ENCODE data around the gene TSPAN7. TPM values are rescaled to one million over a fixed set of nuclear protein-coding genes. Genes with fewer than 3 reads are reported as not detected.

TSPAN7 gene
- total and polyA plus RNA-seq, 2 of the 4 experiments (the other 2 are of a cell fraction): not detected

DNA sequence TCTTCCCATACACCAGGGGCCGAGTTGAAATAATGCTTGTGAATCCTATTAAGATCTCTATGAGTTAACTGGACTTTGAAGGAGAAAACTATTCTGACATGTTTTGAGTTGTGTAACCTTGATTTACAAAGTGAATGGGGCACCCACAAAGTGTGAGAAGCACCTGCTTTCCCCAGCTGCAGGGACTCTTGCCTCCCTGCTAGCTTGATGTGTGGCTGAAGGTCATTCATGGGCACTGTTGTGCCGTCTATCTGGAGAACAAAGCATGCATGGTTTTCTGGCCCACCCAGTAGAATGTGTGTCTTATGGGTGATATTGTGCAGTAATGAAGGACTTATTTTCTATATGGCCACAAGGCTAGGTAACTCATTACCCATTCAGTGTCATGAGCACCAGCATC lies 53.1 kb downstream of the TSPAN7 start:
- Histone ChIP-seq H3K4ac (ENCODE audit: low read depth, low read length) (no peak overlapping the region), H3K9me3 (ENCODE audit: control insufficient read depth, insufficient read depth, low read length) (no peaks in the 10 kb centered on the region), H3K4me3 (ENCODE audit: insufficient read depth, low read depth, low read length) (no peak overlapping the region), H2AK5ac (ENCODE audit: low read depth, low read length) (no peak overlapping the region), H2BK5ac (ENCODE audit: low read depth, low read length, poor library complexity, severe bottlenecking) (no peak overlapping the region), H3K23ac (ENCODE audit: low read depth, low read length) (no peak overlapping the region), H3K18ac (ENCODE audit: low read depth, low read length) (no peak overlapping the region), H3K14ac (replicated peaks; ENCODE audit: low read depth, low read length) (no peak overlapping the region), H2BK20ac (ENCODE audit: low read depth, low read length) (no peak overlapping the region), H3K27me3 (ENCODE audit: control insufficient read depth, insufficient read depth, low read length) (peaks cover 5% of the 10 kb centered on the region), H3K36me3 (ENCODE audit: control insufficient read depth, insufficient read depth, low read length) (no peaks in the 10 kb centered on the region), H2AFZ (replicated peaks; ENCODE audit: low read length, poor library complexity) (no peak overlapping the region), H2AK9ac (replicated peaks; ENCODE audit: low read depth, low read length, poor library complexity) (no peak overlapping the region), H4K8ac (ENCODE audit: low read depth in 2 of 2, low read length in 2 of 2) (no peak overlapping the region), H3K27ac (ENCODE audit: insufficient read depth, low read length) (no peak overlapping the region), H3K9ac (ENCODE audit: low read depth, low read length) (no peak overlapping the region), H3K4me1 (ENCODE audit: control insufficient read depth, insufficient read depth, low read length) (no peaks in the 10 kb centered on the region), H4K5ac (ENCODE audit: low read depth, low read length) (no peak overlapping the region), H4K91ac (ENCODE audit: insufficient read depth, low read depth, low read length) (no peak overlapping the region), H3K9me1 (ENCODE audit: insufficient read depth, low read length) (no peaks in the 10 kb centered on the region), H3K56ac (ENCODE audit: extremely low read depth, insufficient read depth, low read length) (no peak overlapping the region), H3K4me2 (ENCODE audit: low read depth, low read length) (no peak overlapping the region), H4K20me1 (ENCODE audit: insufficient read depth, low read length) (no peaks in the 10 kb centered on the region), H3K79me1 (ENCODE audit: low read depth in 1 of 2, low read length in 2 of 2) (no peaks in the 10 kb centered on the region), H2BK15ac (ENCODE audit: low read depth, low read length) (no peak overlapping the region), H2BK120ac (ENCODE audit: low read depth, low read length) (no peak overlapping the region)
- TF ChIP-seq FOS (IDR thresholded peaks at IDR 0.05; ENCODE audit: low read depth, low read length): no peak
- no peak for TF ChIP-seq MAFK (IDR thresholded peaks at IDR 0.05; ENCODE audit: low read depth, low read length)
- TF ChIP-seq CHD1 (IDR thresholded peaks at IDR 0.05; ENCODE audit: low read depth, low read length): no peak
- TF ChIP-seq, protein P1, sequence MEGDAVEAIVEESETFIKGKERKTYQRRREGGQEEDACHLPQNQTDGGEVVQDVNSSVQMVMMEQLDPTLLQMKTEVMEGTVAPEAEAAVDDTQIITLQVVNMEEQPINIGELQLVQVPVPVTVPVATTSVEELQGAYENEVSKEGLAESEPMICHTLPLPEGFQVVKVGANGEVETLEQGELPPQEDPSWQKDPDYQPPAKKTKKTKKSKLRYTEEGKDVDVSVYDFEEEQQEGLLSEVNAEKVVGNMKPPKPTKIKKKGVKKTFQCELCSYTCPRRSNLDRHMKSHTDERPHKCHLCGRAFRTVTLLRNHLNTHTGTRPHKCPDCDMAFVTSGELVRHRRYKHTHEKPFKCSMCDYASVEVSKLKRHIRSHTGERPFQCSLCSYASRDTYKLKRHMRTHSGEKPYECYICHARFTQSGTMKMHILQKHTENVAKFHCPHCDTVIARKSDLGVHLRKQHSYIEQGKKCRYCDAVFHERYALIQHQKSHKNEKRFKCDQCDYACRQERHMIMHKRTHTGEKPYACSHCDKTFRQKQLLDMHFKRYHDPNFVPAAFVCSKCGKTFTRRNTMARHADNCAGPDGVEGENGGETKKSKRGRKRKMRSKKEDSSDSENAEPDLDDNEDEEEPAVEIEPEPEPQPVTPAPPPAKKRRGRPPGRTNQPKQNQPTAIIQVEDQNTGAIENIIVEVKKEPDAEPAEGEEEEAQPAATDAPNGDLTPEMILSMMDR (conservative IDR thresholded peaks at IDR 0.05; ENCODE audit: low read depth, low read length): no peak
- no peak for TF ChIP-seq MXI1 (IDR thresholded peaks at IDR 0.05; ENCODE audit: borderline replicate concordance, low read depth, low read length)
- TF ChIP-seq CEBPB (IDR thresholded peaks at IDR 0.05; ENCODE audit: low read depth, low read length): no peak
- TF ChIP-seq MAZ (IDR thresholded peaks at IDR 0.05; ENCODE audit: borderline replicate concordance, low read depth, low read length): no peak
- TF ChIP-seq POLR2A (IDR thresholded peaks at IDR 0.05; ENCODE audit: low read depth, low read length): no peak
- no peak for TF ChIP-seq RCOR1 (IDR thresholded peaks at IDR 0.05; ENCODE audit: insufficient replicate concordance, low read length)
- DNase-seq: no peak
- dilution Hi-C loops (cut with HindIII; ENCODE audit: low sequenced_read_pairs, unreplicated experiment): no loop called here
- in situ Hi-C loops (cut with MboI; ENCODE audit: low sequenced_read_pairs): no loop called here
- no peak for ATAC-seq (ENCODE audit: low read depth)
- CTCF ChIA-PET: no interaction called here
- intact Hi-C loops (cut with micrococcal nuclease): no loop called here
- 33% methylated on average over 1 of the region's 2 CpGs; no CpG with 5 or more reads in 1 of the 2 experiments for WGBS, 2 experiments (ENCODE audit: extremely low coverage in 2 of 2, insufficient read length in 1 of 2)
- no TSS peak for BruUV-seq (replicated peaks)
- POLR2A ChIA-PET (ENCODE audit: unreplicated experiment): no interaction called here

Measured in IMR-90 (cell line).